Ovary (tissue), 9 donors: ENCODE measurements around the gene PADI3. TPM values are rescaled to one million over a fixed set of nuclear protein-coding genes. Genes with fewer than 3 reads are reported as not detected.
"Not testable (repeated sequence)": the region's sequence is repeated elsewhere in the genome, so short reads cannot be mapped to it uniquely, and the experiment has no call there.

Source experiments
- DNase-seq, 5 donors: peaks; one replicate each; pipeline ENCODE4 v3.0.0-alpha.2; 2019 to 2020
- H3K27ac ChIP-seq, 2 donors: fragments of 200-600 bp; one replicate each; pipeline versions ENCODE4 v1.5.1 to v1.8.0; 2019 to 2022
- H3K27me3 ChIP-seq: fragments of 200-600 bp; one replicate; pipeline ENCODE4 v1.8.0; 2022
- H3K36me3 ChIP-seq: fragments of 200-600 bp; sonication (generic); one replicate; pipeline ENCODE4 v1.5.1; 2019
- H3K4me1 ChIP-seq: one replicate; pipeline ENCODE4 v1.8.1; 2013; ENCODE audit warnings: mild to moderate bottlenecking, moderate library complexity; ENCODE audit not compliant: insufficient read depth
- H3K4me3 ChIP-seq: fragments of 200-600 bp; sonication (generic); one replicate; pipeline ENCODE4 v1.5.1; 2017
- H3K9me3 ChIP-seq, 2 donors: fragments of 200-600 bp in 1 of 2; sonication (generic) in 1 of 2; one replicate each; pipeline versions ENCODE4 v1.5.1 to v1.8.1; 2013 to 2019; ENCODE audit warnings: mild to moderate bottlenecking in 1 of 2, moderate library complexity in 1 of 2
- EP300 ChIP-seq: sonication (generic); formaldehyde crosslinking; IDR thresholded peaks from one replicate; pipeline ENCODE4 v1.6.1; 2017; ENCODE audit warnings: antibody characterized with exemption
- POLR2A ChIP-seq: fragments of 450-650 bp; IDR thresholded peaks from one replicate; pipeline ENCODE4 v1.6.1; 2017; ENCODE audit warnings: antibody characterized with exemption, mild to moderate bottlenecking, moderate library complexity
- WGBS, 3 donors: extraction: QIAGEN DNeasy Blood & Tissue Kit in 1 of 3; methylation state at CpG; one replicate each; pipeline versions ENCODE4 v1.1.5 to v1.1.7; 2013 to 2017; 5-methylcytosine and 5-hydroxymethylcytosine counted together
- intact Hi-C, 4 donors: fragments of 100-400 bp; cut with DNase I; formaldehyde crosslinking; loops; one replicate each; pipeline versions ENCODE4 v1.11.0 to v1.15.1; 2022 to 2023
- polyA plus RNA-seq, 2 donors: library from polyadenylated mRNA; stranded (reverse); fragments of 200-250 nt in 1 of 2; fragments of 350-450 nt in 1 of 2; fragmentation: Illumina TruSeq in 1 of 2; extraction: RNeasy Lipid Tissue Mini Kit (QIAGEN cat#74804) in 1 of 2; gene quantifications; one replicate each; pipeline ENCODE4 v1.2.3, GENCODE V29; 2013 to 2014
- total RNA-seq, 7 donors: library from RNA; depleted of rRNA in 2 of 7; stranded (reverse); fragments of >200 nt in 2 of 7; fragmentation: NEBNext Ultra II Directional in 3 of 7; extraction: Animal tissue kit (Norgen Biotek cat#: 25700) in 3 of 7; gene quantifications; one replicate each; pipeline versions ENCODE4 v1.1.0 to v1.2.4, GENCODE V29; 2016 to 2023
- TF ChIP-seq, protein P1 (sequence below), 3 donors: fragments of 450-650 bp in 2 of 3; fragments of 200-600 bp in 1 of 3; IDR thresholded peaks; one replicate each; pipeline versions ENCODE4 v1.5.1 to v1.8.0; 2016 to 2022; ENCODE audit warnings: antibody characterized with exemption in 3 of 3, mild to moderate bottlenecking in 1 of 3
- donor health status: DM: no; HTN: no; CAD: no; lungs with moderate emphysema.
- donor health status: DM: no; HTN: no; CAD: no.
- donor health status: Bipolar disorder and iron deficiency.
- donor health status: DM: yes; HTN: yes; CAD: no.
- donor health status: DM: no; HTN: no; CAD: no.
- donor health status: DM: yes; HTN: yes; CAD: no.

Gene PADI3
- total and polyA plus RNA-seq, 9 donors, result not detected

- no peaks in the 10 kb centered on the region for H3K36me3 ChIP-seq
- DNase-seq, result peak in 1 of 5 donors; percentile 43
- WGBS, 3 donors, result 19 to 47% (median 37%) methylated on average over 1 of the region's 1 CpG
These were observed 9.5 kb upstream of the PADI3 start for GRCh38 chr1:17239420-17239819.

DNA sequence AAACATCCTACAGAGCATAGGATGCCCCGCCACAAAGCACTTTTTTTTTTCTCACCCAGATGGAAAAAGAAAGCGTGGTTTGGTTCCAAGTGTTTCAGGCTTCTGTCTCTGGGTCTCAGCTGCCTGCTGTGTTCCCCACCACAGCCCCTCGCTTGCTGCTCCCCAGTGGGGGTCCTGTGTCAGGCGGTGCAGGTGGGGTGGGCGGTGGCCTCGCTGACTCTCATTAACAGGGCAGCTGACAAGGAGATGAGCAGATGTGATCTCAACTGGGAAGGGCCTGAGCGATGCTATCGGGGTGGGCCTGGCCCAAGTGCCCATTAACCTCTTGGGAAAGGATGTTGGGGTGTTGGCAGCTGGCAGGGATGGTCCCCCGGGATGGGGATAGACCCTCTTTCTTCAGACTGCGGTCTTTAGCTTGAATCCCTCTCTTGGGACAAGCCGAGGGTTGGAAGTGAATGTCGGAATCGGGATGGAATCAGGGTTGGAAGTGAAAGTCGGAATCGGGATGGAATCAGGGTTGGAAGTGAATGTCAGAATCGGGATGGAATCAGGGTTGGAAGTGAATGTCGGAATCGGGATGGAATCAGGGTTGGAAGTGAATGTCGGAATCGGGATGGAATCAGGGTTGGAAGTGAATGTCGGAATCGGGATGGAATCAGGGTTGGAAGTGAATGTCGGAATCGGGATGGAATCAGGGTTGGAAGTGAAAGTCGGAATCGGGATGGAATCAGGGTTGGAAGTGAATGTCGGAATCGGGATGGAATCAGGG is 7.7 kb upstream of the PADI3 start:
- H3K9me3 ChIP-seq, H3K4me1 ChIP-seq, H3K36me3 ChIP-seq, DNase-seq, H3K27me3 ChIP-seq, intact Hi-C loops, H3K4me3 ChIP-seq, H3K27ac ChIP-seq: not testable (repeated sequence)
- 50 to 79% (median 68%) methylated on average over 21 to 28 of the region's 28 CpGs for WGBS, 3 donors

More at GRCh38 chr1:17239420-17239819, 9.5 kb upstream of the PADI3 start:
- Histone ChIP-seq H3K4me1 (no peaks in the 10 kb centered on the region), H3K27ac (no peak overlapping the region), H3K4me3 (no peak overlapping the region), H3K27me3 (no peaks in the 10 kb centered on the region), H3K9me3 (no peaks in the 10 kb centered on the region)
- intact Hi-C loops, result loop anchor here (5.0 to 10.0 kb wide), 6 partner anchors 107 to 285 kb away; no protein-coding TSS in a partner anchor
- TF ChIP-seq, protein P1, sequence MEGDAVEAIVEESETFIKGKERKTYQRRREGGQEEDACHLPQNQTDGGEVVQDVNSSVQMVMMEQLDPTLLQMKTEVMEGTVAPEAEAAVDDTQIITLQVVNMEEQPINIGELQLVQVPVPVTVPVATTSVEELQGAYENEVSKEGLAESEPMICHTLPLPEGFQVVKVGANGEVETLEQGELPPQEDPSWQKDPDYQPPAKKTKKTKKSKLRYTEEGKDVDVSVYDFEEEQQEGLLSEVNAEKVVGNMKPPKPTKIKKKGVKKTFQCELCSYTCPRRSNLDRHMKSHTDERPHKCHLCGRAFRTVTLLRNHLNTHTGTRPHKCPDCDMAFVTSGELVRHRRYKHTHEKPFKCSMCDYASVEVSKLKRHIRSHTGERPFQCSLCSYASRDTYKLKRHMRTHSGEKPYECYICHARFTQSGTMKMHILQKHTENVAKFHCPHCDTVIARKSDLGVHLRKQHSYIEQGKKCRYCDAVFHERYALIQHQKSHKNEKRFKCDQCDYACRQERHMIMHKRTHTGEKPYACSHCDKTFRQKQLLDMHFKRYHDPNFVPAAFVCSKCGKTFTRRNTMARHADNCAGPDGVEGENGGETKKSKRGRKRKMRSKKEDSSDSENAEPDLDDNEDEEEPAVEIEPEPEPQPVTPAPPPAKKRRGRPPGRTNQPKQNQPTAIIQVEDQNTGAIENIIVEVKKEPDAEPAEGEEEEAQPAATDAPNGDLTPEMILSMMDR (IDR thresholded peaks at IDR 0.05), result no peak
- TF ChIP-seq EP300 (no peak), POLR2A (no peak)

DNA sequence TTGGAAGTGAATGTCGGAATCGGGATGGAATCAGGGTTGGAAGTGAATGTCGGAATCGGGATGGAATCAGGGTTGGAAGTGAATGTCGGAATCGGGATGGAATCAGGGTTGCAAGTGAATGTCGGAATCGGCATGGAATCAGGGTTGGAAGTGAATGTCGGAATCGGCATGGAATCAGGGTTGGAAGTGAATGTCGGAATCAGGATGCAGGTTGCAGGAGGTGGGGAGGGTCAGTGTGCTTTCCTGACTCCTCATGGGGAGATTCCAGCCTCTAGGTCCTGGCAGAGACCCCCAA is 7.2 kb upstream of the PADI3 start:
- DNase-seq, H3K9me3 ChIP-seq, H3K27me3 ChIP-seq, H3K4me3 ChIP-seq, H3K36me3 ChIP-seq, intact Hi-C loops, H3K27ac ChIP-seq, H3K4me1 ChIP-seq: not testable (repeated sequence)
- WGBS, 3 donors, result 76 to 88% (median 84%) methylated on average over 11 of the region's 11 CpGs

- intact Hi-C loops, result no loop called here
- no peak for DNase-seq
- H3K27ac ChIP-seq, result no peak overlapping the region
- H3K9me3 ChIP-seq, result no peaks in the 10 kb centered on the region
- H3K27me3 ChIP-seq, result no peaks in the 10 kb centered on the region
- no peak overlapping the region for H3K4me3 ChIP-seq
- H3K36me3 ChIP-seq, result no peaks in the 10 kb centered on the region
- TF ChIP-seq POLR2A (no peak), EP300 (no peak)
- TF ChIP-seq, protein P1 (IDR thresholded peaks at IDR 0.05), result no peak
- 67 to 75% (median 71%) methylated on average over 1 of the region's 1 CpG for WGBS, 3 donors
- H3K4me1 ChIP-seq, result no peaks in the 10 kb centered on the region
These were observed 5.6 kb upstream of the PADI3 start for GRCh38 chr1:17243274-17243673.

DNA sequence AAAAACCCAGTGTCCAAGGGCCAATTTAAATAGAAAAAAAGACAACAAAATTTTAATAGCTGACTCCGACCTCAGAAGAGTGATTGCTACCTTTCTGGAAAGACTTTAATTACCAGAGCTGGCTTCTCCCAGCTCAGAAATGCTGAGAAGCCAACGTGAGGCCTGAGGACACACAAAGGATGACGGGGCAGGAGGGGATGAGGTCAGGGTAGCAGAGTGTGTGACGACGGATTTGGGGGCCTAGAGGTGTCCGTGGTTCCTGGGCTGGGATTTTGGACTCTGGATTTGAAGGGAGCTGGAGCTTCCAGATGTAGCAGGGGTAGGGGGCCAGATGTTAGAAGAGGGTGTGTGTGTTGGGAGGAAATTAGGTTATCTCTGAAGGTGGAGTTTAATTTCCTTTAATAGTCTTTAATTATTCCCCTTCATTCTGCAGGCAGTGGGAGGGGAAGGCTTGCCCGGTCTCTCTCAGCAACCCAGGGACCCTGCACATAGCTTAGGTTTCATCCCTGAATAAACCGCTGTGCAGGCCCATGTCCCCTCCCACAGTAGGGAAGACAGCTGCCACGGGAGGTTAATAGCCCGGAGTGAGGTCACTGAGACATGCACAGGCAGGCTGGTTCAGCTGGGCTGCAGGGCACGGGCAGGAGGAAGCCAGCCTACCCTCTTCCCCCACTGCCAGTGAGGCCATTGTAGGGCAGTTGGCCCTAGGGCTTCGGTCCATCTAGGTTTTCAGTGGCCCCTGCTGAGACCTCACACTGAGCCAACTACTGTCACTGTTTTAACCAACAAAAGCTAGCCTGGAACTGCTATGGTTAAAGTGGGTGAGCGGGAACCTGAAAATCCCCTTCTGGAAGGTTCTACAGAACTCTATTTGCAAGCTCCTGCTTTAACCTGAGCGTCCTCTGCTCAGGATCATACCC is 3.8 kb upstream of the PADI3 start:
- no peaks in the 10 kb centered on the region for H3K27me3 ChIP-seq
- no peak overlapping the region for H3K27ac ChIP-seq
- no peaks in the 10 kb centered on the region for H3K36me3 ChIP-seq
- no peak for DNase-seq
- 68 to 75% (median 70%) methylated on average over 14 of the region's 14 CpGs for WGBS, 3 donors
- no peak overlapping the region for H3K4me3 ChIP-seq
- TF ChIP-seq POLR2A (no peak), EP300 (no peak)
- TF ChIP-seq, protein P1 (IDR thresholded peaks at IDR 0.05), result no peak
- intact Hi-C loops, result no loop called here
- no peaks in the 10 kb centered on the region for H3K9me3 ChIP-seq
- no peaks in the 10 kb centered on the region for H3K4me1 ChIP-seq
